GM20431 (cell line): ENCODE results near the gene NCBP3.
"Not testable (repeated sequence)": the region's sequence is repeated elsewhere in the genome, so short reads cannot be mapped to it uniquely, and the experiment has no call there.

Experiments
- in situ Hi-C: fragments of 300-500 bp; cut with MseI, MboI; formaldehyde crosslinking; loops from one replicate; pipeline ENCODE4 v1.15.0; 2020; ENCODE audit warnings: low sequenced_read_pairs; ENCODE audit not compliant: unreplicated experiment

NCBP3 gene

GRCh38 chr17:3798273-3799180, 47.5 kb downstream of the NCBP3 start:
- in situ Hi-C loops = no loop called here

DNA sequence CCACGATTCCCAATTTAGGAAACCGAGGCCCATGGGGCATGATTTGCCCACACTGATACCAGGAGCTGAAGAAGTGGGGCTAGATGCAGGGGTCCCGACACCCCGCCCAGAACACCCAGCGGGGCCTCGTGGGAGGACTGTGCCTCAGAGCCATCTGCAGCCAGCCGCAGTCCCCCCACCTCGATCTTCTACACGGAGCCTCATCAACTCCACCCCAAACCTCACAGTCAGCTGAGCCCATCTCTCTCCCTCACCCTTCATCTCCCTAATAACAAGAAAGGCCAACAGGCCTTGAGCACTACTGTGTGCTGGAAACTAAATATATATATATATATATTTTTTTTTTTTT, 49.2 kb downstream of the NCBP3 start:
- in situ Hi-C loops = no loop called here

GRCh38 chr17:3796110-3796821, 49.8 kb downstream of the NCBP3 start:
- in situ Hi-C loops = no loop called here

- in situ Hi-C loops = no loop called here
Measured at GRCh38 chr17:3795390-3796102, 50.5 kb downstream of the NCBP3 start.

GRCh38 chr17:3794557-3795389, 51.3 kb downstream of the NCBP3 start:
- in situ Hi-C loops = no loop called here

GRCh38 chr17:3794152-3794551, 51.9 kb downstream of the NCBP3 start:
- in situ Hi-C loops = not testable (repeated sequence)

DNA sequence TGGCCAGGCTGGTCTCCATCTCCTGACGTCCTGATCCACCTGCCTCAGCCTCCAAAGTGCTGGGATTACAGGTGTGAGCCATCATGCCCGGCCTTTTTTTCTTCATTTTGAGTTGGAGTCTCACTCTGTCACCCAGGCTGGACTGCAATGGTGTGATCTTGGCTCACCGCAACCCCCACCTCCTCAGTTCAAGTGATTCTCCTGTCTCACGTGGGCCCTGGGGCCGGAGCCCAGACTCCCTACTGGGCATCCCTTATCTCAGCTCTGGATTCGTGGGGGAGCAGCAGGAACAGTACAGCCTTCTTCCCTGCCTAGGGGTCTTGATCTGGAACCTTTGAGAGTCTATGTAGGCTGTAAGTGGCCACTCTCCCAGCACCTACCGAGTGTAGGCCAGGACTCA, 52.8 kb downstream of the NCBP3 start:
- in situ Hi-C loops = not testable (repeated sequence)

- in situ Hi-C loops = no loop called here
Measured at GRCh38 chr17:3792481-3792880, 53.6 kb downstream of the NCBP3 start.

DNA sequence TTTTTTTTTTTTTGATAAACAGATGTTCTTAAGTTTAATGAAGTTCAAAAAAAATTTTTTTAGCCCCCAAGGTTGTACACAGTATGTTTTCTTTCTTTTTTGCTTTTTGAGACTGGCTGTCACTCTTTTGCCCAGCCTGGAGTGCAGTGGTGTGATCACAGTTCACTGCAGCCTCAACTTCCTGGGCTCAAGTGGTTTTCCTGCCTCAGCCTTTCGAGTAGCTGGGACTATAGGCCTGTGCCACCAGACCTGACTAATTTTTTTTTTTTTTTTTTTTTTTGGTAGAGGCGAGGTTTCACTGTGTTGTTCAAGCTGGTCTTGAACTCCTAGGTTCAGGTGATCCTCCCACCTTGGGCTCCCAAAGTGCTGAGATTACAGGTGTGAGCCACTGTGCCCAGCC, 57.8 kb downstream of the NCBP3 start:
- in situ Hi-C loops = no loop called here

DNA sequence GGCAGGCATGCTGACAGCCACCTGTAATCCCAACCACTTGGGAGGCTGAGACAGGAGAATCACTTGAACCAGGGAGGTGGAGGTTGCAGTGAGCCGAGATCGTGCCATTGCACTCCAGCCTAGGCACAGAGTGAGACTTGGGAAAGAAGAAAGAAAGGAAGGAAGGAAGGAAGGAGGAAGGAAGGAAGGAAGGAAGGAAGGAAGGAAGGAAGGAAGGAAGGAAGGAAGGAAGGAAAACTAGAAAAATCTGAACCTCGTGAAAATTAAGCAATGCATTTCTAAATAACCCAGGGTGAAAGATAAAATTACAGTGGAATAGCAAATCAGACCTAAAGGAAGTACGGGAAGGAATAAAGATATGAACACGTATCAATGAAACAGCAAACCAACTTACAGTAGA, 60.7 kb downstream of the NCBP3 start:
- in situ Hi-C loops = not testable (repeated sequence)

GRCh38 chr17:3782751-3783150, 63.3 kb downstream of the NCBP3 start:
- in situ Hi-C loops = no loop called here

- in situ Hi-C loops = no loop called here
Measured at GRCh38 chr17:3780986-3781385, 65.1 kb downstream of the NCBP3 start.

DNA sequence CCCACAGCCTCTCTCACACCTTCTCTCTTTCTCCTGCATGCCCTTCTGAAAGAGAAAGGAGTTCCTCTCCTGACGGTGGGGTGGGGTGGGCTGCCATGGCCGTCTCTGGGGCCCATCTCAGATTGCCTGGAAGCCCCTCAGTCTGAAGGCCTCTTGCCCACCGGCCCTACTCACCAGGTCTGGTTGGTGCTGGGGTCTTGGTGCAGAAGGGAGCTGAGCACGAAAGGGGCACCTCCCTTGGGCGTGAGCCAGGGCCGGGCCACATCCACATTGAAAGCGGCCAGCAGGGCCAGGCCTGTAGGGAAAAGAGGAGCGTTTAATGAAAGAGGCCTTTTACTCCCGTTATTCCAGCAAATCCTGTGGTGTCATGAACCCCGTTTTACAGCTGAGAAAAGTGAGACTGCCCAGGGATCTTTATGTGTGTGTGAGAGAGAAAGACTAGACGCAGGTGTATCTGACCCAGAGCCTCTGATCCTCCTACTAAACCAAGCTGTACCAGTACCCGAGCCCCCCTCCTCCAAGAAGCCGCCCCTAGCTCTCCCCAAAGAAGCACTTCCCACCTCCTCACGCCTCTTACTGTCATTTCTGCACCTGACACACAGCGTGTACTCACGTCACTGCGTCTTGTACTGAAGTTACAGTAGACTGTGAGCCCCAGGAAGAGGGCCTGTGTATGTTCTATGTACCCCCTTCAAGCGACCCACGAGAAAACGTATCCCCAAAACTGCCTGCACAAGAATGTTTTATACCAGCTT, 68.5 kb downstream of the NCBP3 start:
- in situ Hi-C loops = no loop called here

- in situ Hi-C loops = no loop called here
Measured at GRCh38 chr17:3773966-3774365, 72.1 kb downstream of the NCBP3 start.

GRCh38 chr17:3773511-3773910, 72.5 kb downstream of the NCBP3 start:
- in situ Hi-C loops = no loop called here

- in situ Hi-C loops = no loop called here
Measured at GRCh38 chr17:3772764-3773163, 73.3 kb downstream of the NCBP3 start.

DNA sequence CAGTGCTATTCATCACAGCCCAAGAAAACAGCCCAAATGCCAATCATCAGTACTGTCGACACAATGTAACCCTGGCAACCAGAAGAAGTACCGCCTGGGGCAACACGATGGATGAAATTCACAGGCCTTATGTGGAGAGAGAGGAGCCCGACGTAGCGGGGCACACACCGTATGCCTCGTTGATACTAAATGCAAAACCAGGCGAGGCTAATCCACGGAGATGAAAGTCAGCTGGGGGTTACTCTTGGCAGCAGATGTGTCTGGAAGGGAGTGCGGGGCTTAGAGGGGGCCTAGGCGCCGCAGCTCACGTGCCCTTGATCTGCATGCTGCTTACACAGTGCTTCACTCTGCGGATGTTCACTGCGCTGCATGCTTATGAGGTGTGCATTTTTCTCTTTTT, 74.9 kb downstream of the NCBP3 start:
- in situ Hi-C loops = no loop called here

GRCh38 chr17:3770466-3770865, 75.6 kb downstream of the NCBP3 start:
- in situ Hi-C loops = no loop called here

- in situ Hi-C loops = no loop called here
Measured at GRCh38 chr17:3768769-3769168, 77.3 kb downstream of the NCBP3 start.
